IMR-90 (cell line): ENCODE results near the gene ACSL4. TPM values are rescaled to one million over a fixed set of nuclear protein-coding genes. Genes with fewer than 3 reads are reported as not detected.
"Not testable (repeated sequence)": the region's sequence is repeated elsewhere in the genome, so short reads cannot be mapped to it uniquely, and the experiment has no call there.

Experiments
- ATAC-seq: fragments of 200-7000 bp; cut with Tn5 transposase; 2 replicates; pipeline ENCODE4 v1.9.1; 2020; ENCODE audit warnings: low read depth, mild to moderate bottlenecking, moderate library complexity
- BruUV-seq: library from RNA; stranded (reverse); fragments of 400-500 nt; replicated peaks from 2 replicates; lab custom pipeline; 2021; lab: Mats Ljungman, UMichigan
- CTCF ChIA-PET: fragments of 300-600 bp; formaldehyde crosslinking; extraction: SDS; loops from one replicate; lab custom pipeline; 2021; ENCODE audit warnings: antibody characterized with exemption; lab: Yijun Ruan, JAX
- POLR2A ChIA-PET: fragments of 300-600 bp; sonication (Branson Sonifier 250); formaldehyde crosslinking; loops from one replicate; lab custom pipeline; 2022; ENCODE audit warnings: antibody characterized with exemption; ENCODE audit not compliant: unreplicated experiment; lab: Charles Lee
- DNase-seq: peaks from one replicate; pipeline ENCODE4 v3.0.0; 2013
- H2AFZ ChIP-seq: replicated peaks from 2 replicates; pipeline ENCODE3; 2013; ENCODE audit warnings: low read length, mild to moderate bottlenecking; ENCODE audit not compliant: poor library complexity
- H2AK5ac ChIP-seq: 2 replicates; pipeline ENCODE4 v1.6.1; 2013; ENCODE audit warnings: low read depth, low read length, inconsistent platforms
- H2AK9ac ChIP-seq: replicated peaks from 2 replicates; pipeline ENCODE3; 2013; ENCODE audit warnings: mild to moderate bottlenecking, low read depth, low read length, moderate library complexity; ENCODE audit not compliant: poor library complexity
- H2BK120ac ChIP-seq: 2 replicates; pipeline ENCODE4 v1.6.1; 2013; ENCODE audit warnings: low read depth, low read length, inconsistent platforms
- H2BK15ac ChIP-seq: 3 replicates; pipeline ENCODE4 v1.6.1; 2013; ENCODE audit warnings: low read depth, low read length, inconsistent platforms
- H2BK20ac ChIP-seq: 2 replicates; pipeline ENCODE4 v1.6.1; 2013; ENCODE audit warnings: low read depth, mild to moderate bottlenecking, inconsistent platforms, low read length, moderate library complexity
- H2BK5ac ChIP-seq: 2 replicates; pipeline ENCODE4 v1.6.1; 2013; ENCODE audit warnings: mild to moderate bottlenecking, low read depth, low read length, inconsistent platforms; ENCODE audit not compliant: poor library complexity, severe bottlenecking
- H3K14ac ChIP-seq: replicated peaks from 2 replicates; pipeline ENCODE4 v1.6.1; 2013; ENCODE audit warnings: low read depth, low read length, inconsistent platforms
- H3K18ac ChIP-seq: 2 replicates; pipeline ENCODE4 v1.6.1; 2013; ENCODE audit warnings: low read depth, low read length, control low read depth
- H3K23ac ChIP-seq: 2 replicates; pipeline ENCODE4 v1.6.1; 2013; ENCODE audit warnings: low read depth, low read length, inconsistent platforms
- H3K27ac ChIP-seq: 2 replicates; pipeline ENCODE4 v1.5.1; 2013; ENCODE audit warnings: mild to moderate bottlenecking, control low read depth, low read length; ENCODE audit not compliant: insufficient read depth
- H3K27me3 ChIP-seq: 2 replicates; pipeline ENCODE4 v1.6.1; 2013; ENCODE audit warnings: low read length; ENCODE audit not compliant: control insufficient read depth, insufficient read depth
- H3K36me3 ChIP-seq: 2 replicates; pipeline ENCODE4 v1.6.1; 2013; ENCODE audit warnings: low read length, mixed read lengths; ENCODE audit not compliant: control insufficient read depth, insufficient read depth
- H3K4ac ChIP-seq: 2 replicates; pipeline ENCODE4 v1.6.1; 2013; ENCODE audit warnings: low read depth, low read length, inconsistent platforms
- H3K4me1 ChIP-seq: 2 replicates; pipeline ENCODE4 v1.6.1; 2013; ENCODE audit warnings: low read length, mixed read lengths; ENCODE audit not compliant: control insufficient read depth, insufficient read depth
- H3K4me2 ChIP-seq: 2 replicates; pipeline ENCODE4 v1.6.1; 2013; ENCODE audit warnings: low read depth, mild to moderate bottlenecking, control low read depth, low read length, moderate library complexity
- H3K4me3 ChIP-seq: 2 replicates; pipeline ENCODE4 v1.5.1; 2013; ENCODE audit warnings: low read depth, mild to moderate bottlenecking, control low read depth, low read length, moderate library complexity; ENCODE audit not compliant: insufficient read depth
- H3K56ac ChIP-seq: 2 replicates; pipeline ENCODE4 v1.6.1; 2013; ENCODE audit warnings: low read length, inconsistent platforms; ENCODE audit not compliant: insufficient read depth; ENCODE audit errors: extremely low read depth
- H3K79me1 ChIP-seq, 2 experiments: 2 replicates each; pipeline ENCODE4 v1.6.1; 2013; ENCODE audit warnings: low read length in 2 of 2, inconsistent platforms in 1 of 2, low read depth in 1 of 2
- H3K9ac ChIP-seq: 2 replicates; pipeline ENCODE4 v1.6.1; 2013; ENCODE audit warnings: low read depth, low read length, control low read depth
- H3K9me1 ChIP-seq: 2 replicates; pipeline ENCODE4 v1.6.1; 2013; ENCODE audit warnings: low read length, inconsistent platforms; ENCODE audit not compliant: insufficient read depth
- H3K9me3 ChIP-seq: 2 replicates; pipeline ENCODE4 v1.6.1; 2013; ENCODE audit warnings: low read length; ENCODE audit not compliant: control insufficient read depth, insufficient read depth
- H4K20me1 ChIP-seq: 2 replicates; pipeline ENCODE4 v1.6.1; 2013; ENCODE audit warnings: low read length, inconsistent platforms; ENCODE audit not compliant: insufficient read depth
- H4K5ac ChIP-seq: 2 replicates; pipeline ENCODE4 v1.6.1; 2013; ENCODE audit warnings: mild to moderate bottlenecking, low read depth, low read length, control low read depth
- H4K8ac ChIP-seq, 2 experiments: 2 replicates each; pipeline ENCODE4 v1.6.1; 2013; ENCODE audit warnings: low read depth in 2 of 2, low read length in 2 of 2, control low read depth in 1 of 2, inconsistent platforms in 1 of 2
- H4K91ac ChIP-seq: 2 replicates; pipeline ENCODE4 v1.6.1; 2013; ENCODE audit warnings: low read depth, low read length, inconsistent platforms; ENCODE audit not compliant: insufficient read depth
- WGBS, 2 experiments: methylation state at CpG; one replicate each; pipeline versions ENCODE4 v1.1.5 to v1.1.7; 2013; ENCODE audit warnings: missing lambda C conversion rate in 2 of 2; ENCODE audit not compliant: insufficient read length in 1 of 2; ENCODE audit errors: extremely low coverage in 2 of 2; 5-methylcytosine and 5-hydroxymethylcytosine counted together
- dilution Hi-C: fragments of 300-500 bp; cut with HindIII; formaldehyde crosslinking; loops from one replicate; pipeline ENCODE4 v1.14.3; 2018; ENCODE audit warnings: low sequenced_read_pairs; ENCODE audit not compliant: unreplicated experiment
- in situ Hi-C: fragments of 300-500 bp; cut with MboI; formaldehyde crosslinking; loops from 3 replicates; pipeline ENCODE4 v1.14.3; 2019; ENCODE audit warnings: low sequenced_read_pairs, inconsistent platforms, mixed read lengths
- intact Hi-C: fragments of 100-400 bp; cut with micrococcal nuclease; formaldehyde crosslinking; loops from 2 replicates; pipeline ENCODE4 v1.10.0; 2022
- polyA plus RNA-seq, 3 experiments: library from polyadenylated mRNA; depleted of rRNA; stranded (reverse); fragments of >200 nt; gene quantifications; 2 replicates each; pipeline ENCODE4 v1.2.3, GENCODE V29; 2012; ENCODE audit warnings: low replicate concordance in 1 of 3
- total RNA-seq: library from RNA; depleted of rRNA; stranded (reverse); fragments of >200 nt; gene quantifications from 2 replicates; pipeline ENCODE4 v1.2.3, GENCODE V29; 2012

The ACSL4 gene
- total and polyA plus RNA-seq, 2 of the 4 experiments (the other 2 are of a cell fraction) = 29.6 to 59.7 TPM

GRCh38 chrX:109644671-109645070 is 88.4 kb downstream of the ACSL4 start:
- H3K4ac ChIP-seq, DNase-seq, H3K23ac ChIP-seq, ATAC-seq, H2AFZ ChIP-seq, H4K8ac ChIP-seq, H2BK5ac ChIP-seq, H3K79me1 ChIP-seq, H3K9me3 ChIP-seq, H4K91ac ChIP-seq, CTCF ChIA-PET, H4K5ac ChIP-seq, POLR2A ChIA-PET, H3K4me1 ChIP-seq, H3K9me1 ChIP-seq, H2BK15ac ChIP-seq, H3K4me2 ChIP-seq, H3K36me3 ChIP-seq, H3K14ac ChIP-seq, H3K9ac ChIP-seq, in situ Hi-C loops, intact Hi-C loops, H2AK9ac ChIP-seq, H3K27ac ChIP-seq, H3K27me3 ChIP-seq, H4K20me1 ChIP-seq, H3K4me3 ChIP-seq, H3K18ac ChIP-seq, H2BK20ac ChIP-seq, H3K56ac ChIP-seq, dilution Hi-C loops, H2AK5ac ChIP-seq, BruUV-seq, H2BK120ac ChIP-seq: not testable (repeated sequence)
- WGBS, 2 experiments = no CpG with 5 or more reads among the region's 19 CpGs
